ENCODE results near the gene LIMCH1. TPM values are rescaled to one million over a fixed set of nuclear protein-coding genes. Genes with fewer than 3 reads are reported as not detected.

The LIMCH1 gene
- total and polyA plus RNA-seq, 2 of the 8 experiments (the other 6 are each of a cell fraction or from before 2014, with no cell fraction given), result 2.7 to 3.0 TPM

- TF ChIP-seq EZH2 (IDR thresholded peaks at IDR 0.05; ENCODE audit: low read depth, low read length, severe bottlenecking) (no peak), RNF2 (IDR thresholded peaks at IDR 0.05; ENCODE audit: borderline replicate concordance, low read depth, low read length, missing control alignments, poor library complexity, severe bottlenecking) (no peak), TCF12 (IDR thresholded peaks at IDR 0.05; ENCODE audit: low read depth, low read length) (no peak), CHD2 (IDR thresholded peaks at IDR 0.05; ENCODE audit: low read length) (no peak), USF2 (IDR thresholded peaks at IDR 0.05; ENCODE audit: low read length) (no peak), KDM4A (IDR thresholded peaks at IDR 0.05; ENCODE audit: low read depth, low read length, severe bottlenecking) (no peak), POU5F1 (IDR thresholded peaks at IDR 0.05; ENCODE audit: low read depth, low read length) (no peak), NRF1 (IDR thresholded peaks at IDR 0.05; ENCODE audit: low read depth, low read length) (no peak), KDM1A (IDR thresholded peaks at IDR 0.05; ENCODE audit: borderline replicate concordance, low read length) (no peak), GTF2F1 (IDR thresholded peaks at IDR 0.05; ENCODE audit: borderline replicate concordance, low read depth, low read length) (no peak)
Observed at GRCh38 chr4:41678086-41678816, 140.3 kb downstream of the LIMCH1 start (continued).
